Fibroblast of skin of abdomen (primary cell): Measurements from ENCODE around the gene CCDC171.
A peak's percentile ranks its signal among the peaks of the same experiment; 100 is the strongest.

Experiments used
- DNase-seq: peaks from one replicate; pipeline ENCODE4 v3.0.0-alpha.2; 2013

CCDC171 gene

DNA sequence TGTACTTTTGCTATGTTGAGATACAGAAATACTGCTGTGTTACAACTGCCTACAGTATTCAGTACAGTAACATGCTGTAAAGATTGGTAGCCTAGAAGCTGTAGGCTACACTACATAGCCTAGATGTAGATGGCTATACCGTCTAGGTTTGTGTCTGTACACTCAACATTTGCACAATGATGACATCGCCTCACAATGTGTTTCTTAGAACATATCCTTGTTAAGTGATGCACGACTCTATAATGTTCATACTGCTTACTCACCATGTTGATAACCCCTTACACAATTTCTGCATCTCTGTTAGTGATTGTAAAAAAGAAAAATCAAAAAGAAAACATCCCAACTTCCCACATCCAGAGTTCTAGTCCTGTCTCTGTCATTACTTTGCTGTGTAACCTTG is 450.0 kb downstream of the CCDC171 start:
- DNase-seq = peak; percentile 62

- DNase-seq = no peak
These were observed 450.9 kb downstream of the CCDC171 start for GRCh38 chr9:16003785-16004184.

DNA sequence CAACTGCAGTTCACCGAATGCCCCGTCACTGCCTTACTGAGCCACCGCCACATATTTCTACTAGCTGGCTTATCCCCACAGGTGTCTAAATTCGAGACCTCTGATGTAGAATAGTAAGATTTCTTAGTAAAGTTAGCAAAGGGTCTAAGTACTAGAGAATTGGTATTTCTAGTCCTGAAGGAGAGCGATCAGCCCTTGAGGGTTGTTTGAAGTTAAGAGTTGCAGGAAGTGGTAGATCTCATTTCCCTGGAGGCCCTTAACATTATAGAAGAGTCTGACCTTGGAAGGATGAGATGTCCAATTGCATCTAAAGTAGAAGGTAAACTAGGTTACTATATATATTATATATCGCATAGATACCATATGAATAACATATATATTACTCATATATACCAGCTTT is 451.8 kb downstream of the CCDC171 start:
- no peak for DNase-seq

- DNase-seq = peak; percentile 70
These were observed 457.4 kb downstream of the CCDC171 start for GRCh38 chr9:16010221-16010620.

DNA sequence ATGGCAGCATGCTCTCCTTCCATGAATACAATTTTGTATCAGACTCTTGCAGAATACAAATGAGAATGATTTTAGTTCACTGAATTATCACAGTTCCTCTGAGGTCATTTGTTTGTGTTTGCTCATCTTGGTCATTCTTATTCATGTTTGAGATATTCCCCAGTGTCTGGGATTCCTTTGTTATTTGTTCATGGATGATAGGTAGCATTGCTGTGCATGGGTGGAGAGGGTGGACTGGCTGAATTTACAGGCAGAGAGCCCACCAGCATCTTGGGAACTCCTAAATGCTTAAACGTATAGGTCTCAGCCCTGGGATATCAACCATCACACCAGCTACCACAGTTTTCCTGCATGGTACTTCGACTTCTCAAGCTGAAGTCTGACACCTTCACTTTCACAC is 459.8 kb downstream of the CCDC171 start:
- DNase-seq = peak; percentile 45

GRCh38 chr9:16013366-16013765 is 460.5 kb downstream of the CCDC171 start:
- DNase-seq = no peak

GRCh38 chr9:16013826-16014225 is 461.0 kb downstream of the CCDC171 start:
- no peak for DNase-seq

GRCh38 chr9:16022228-16022627 is 469.4 kb downstream of the CCDC171 start:
- DNase-seq = no peak

DNA sequence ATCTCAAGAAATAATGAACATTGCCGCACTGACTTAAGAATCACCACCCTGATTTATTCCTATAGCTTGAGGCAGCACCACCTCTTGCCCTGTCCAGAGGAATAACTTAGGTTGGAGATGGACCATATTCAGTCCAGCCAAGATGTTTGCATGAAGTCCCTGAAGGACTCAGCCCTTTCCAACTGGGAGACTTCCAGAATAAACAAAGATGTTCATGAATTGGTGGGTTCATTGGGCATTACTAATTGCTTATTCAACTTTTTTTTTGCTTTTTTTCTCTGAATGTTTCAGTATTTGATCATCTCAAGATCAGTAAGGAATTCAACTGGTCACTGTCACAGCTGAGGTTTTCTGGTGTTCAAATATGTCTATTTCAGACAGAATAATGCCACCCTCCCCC is 470.6 kb downstream of the CCDC171 start:
- peak; percentile 81 for DNase-seq
